NK-92 treated with Interleukin-12 subunit alpha and Interleukin-12 subunit beta, amount 100 ng/mL, for 24 hours (cell line): ENCODE results near the gene ZNF521.

ENCODE experiments used
- DNase-seq: peaks from one replicate; lab custom pipeline; 2025; lab: John Stamatoyannopoulos, UW

The ZNF521 gene

DNA sequence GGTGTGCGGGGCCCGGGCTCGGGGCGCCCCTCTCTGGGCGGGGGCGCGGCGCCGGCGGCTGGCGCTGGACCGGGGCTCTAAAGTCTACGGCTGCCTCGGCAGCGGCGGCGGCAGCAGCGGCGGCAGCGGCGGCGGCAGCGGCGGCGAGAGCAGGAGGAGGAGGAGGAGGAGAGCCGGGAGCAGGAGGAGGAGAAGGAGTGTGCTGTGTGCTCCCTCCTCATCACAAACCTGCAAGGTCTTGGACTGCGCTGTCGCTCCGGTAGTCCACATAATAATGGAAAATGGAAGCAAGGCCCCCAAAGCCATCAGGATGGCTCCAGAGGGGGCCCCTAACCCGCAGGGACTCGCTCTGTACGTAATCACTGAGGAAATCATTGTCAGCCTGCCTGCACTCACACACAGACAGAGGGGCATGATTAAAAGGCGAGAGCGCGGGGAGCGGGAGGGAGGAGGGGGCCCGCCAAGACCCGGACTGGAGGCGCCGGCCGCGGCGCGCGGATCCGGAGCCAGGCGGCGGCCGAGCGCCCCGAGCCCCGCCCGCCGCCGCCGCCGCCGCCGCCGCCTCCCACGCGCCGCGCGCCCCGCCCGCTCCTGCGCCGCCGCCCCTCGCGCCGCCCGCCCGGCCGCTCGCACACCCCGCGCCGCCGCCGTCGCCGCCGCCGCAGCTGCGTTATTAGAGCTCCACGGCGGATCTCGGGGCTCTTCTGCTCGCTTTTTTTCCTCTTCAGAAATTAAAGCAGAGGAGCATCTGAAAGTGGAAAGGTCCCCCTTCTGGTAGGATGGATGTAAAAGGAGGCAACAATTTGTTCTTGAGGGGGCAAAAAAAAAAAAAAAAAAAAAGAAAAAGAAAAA is at the start of gene ZNF521:
ZNF521 (minus strand) TSS at position 390 of the 852 bp plus-strand sequence. CDS start 1,220 bp downstream, outside the sequence.
- no peak for DNase-seq

DNA sequence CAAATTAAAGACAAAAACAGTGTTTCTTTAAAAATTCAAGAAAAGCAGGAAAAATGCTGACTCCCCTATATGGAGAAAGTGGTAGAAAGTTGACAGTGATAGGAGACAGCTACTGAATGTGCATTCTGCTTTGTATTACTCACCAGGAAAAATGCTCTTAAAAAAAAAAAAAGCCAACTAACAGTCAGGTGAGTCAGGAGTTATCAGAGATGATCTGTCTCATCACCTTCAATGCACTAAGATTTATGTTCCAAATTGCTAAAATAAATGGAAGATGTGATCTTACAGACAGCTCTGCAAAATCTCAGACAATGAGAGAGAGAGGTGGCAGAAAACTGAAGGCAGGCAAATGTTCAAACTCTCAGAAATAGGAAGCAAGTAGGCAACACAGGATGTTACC is 47.6 kb upstream of the ZNF521 start:
- no peak for DNase-seq

- no peak for DNase-seq
Measured at GRCh38 chr18:25392192-25392591, 40.2 kb upstream of the ZNF521 start.

- no peak for DNase-seq
Measured at GRCh38 chr18:25373432-25374179, 21.6 kb upstream of the ZNF521 start.

DNA sequence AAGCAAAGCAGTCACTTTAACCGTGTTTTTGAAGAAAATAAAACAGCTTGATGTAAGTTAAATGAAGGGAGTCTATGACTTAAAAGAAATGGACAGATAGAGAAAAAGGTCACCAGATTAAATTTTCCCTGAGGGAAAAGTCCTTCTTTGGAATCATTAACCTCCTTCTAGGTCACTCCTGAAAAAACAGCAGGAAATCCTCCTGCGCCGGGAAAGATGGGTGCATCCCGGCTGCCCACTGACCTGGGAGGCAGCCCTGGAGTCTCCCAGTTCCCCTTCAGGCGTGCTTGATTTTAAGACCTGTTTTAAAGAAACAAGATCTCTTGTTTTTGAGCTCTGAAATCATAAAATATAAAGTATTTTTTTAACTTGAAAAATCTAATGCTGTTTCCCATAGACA is 18.4 kb upstream of the ZNF521 start:
- DNase-seq, result no peak

- DNase-seq, result no peak
Measured at GRCh38 chr18:25365242-25365641, 13.3 kb upstream of the ZNF521 start.

DNA sequence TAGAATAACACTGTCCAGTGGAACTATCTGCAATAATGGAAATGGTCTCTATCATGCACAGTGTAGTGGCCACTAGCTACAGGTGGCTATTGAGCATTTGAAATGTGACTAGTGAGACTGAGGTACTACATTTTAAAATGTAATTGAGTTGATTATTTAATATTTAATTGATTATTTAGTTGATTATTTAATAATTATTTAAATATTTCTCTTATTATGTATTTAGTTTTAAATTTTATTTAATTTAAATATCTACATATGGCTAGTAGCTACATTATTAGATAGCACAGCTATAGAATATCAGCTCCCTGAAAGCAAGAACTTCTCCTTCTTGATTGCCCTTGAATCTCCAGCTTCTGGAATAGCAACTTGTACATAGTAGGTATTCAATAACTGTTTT is 12.8 kb upstream of the ZNF521 start:
- no peak for DNase-seq

DNA sequence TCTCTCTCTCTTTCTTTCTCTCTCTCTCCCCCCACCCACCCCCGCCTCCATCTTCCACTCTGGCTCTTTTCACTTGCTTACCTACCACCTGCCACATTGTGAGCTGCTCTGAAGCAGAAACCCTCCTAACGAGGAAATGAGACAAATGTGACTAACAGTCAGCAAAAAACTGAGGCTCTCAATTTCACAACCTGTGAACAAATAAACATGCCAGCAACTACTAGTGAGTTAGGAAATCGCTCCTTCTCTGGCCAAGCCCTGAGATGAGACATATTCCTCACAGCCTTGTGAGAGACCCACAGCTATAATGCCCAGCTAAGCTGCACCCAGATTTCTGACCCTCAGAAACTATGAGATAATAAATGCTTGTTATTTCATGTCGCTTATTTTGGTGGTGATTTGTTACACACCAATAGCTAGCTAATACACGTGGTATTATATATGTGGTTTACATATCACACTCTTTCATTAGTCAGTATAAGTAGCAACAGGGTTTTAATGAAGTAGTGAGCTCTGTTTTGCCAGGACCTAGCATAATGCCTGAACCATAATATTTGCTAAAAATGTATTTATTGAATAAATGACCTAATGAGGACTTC is 8.4 kb upstream of the ZNF521 start:
- no peak for DNase-seq

DNA sequence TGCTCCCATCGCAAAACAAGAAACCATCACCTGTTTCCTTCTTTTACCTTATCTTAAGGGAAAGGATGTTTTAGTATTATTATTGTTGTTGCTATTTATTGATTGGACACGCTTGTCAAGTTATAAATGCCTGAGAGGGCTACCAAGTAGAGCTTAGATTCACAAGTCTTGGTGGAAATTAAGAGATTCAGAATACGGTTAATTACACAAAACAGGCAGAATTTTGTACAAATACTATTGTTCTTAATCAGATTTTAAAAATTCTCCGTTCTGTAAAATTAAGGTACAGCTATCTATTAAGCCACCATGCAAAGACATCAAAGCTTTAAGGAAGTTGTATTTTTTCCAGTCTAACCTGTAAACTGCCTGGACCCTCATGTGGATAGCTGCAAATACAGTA is 1.1 kb upstream of the ZNF521 start:
- no peak for DNase-seq

DNA sequence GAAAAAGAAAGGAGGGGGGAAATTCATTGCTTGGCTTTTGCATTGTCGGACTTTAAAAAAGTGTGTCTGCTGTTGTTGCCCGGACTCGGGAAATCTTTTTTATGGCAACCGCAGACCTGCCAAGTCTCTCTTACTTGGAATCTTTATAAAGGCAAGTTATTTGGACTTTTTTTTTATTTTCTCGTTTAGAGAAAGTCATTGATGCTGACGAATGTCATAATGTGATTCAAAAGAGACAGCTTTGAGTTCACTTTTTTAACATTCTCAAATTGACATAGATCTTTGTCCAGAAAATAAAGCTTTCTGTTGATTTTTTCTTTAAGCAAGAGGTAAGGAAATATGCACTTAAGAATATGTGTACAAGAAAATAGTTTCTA is 651 bp upstream of the ZNF521 start:
- DNase-seq, result no peak

- DNase-seq, result no peak
Measured at GRCh38 chr18:25351280-25351775, 638 bp downstream of the ZNF521 start.

- no peak for DNase-seq
Measured at GRCh38 chr18:25350489-25351251, 1.3 kb downstream of the ZNF521 start.

GRCh38 chr18:25349926-25350487 is 2.0 kb downstream of the ZNF521 start:
- no peak for DNase-seq

DNA sequence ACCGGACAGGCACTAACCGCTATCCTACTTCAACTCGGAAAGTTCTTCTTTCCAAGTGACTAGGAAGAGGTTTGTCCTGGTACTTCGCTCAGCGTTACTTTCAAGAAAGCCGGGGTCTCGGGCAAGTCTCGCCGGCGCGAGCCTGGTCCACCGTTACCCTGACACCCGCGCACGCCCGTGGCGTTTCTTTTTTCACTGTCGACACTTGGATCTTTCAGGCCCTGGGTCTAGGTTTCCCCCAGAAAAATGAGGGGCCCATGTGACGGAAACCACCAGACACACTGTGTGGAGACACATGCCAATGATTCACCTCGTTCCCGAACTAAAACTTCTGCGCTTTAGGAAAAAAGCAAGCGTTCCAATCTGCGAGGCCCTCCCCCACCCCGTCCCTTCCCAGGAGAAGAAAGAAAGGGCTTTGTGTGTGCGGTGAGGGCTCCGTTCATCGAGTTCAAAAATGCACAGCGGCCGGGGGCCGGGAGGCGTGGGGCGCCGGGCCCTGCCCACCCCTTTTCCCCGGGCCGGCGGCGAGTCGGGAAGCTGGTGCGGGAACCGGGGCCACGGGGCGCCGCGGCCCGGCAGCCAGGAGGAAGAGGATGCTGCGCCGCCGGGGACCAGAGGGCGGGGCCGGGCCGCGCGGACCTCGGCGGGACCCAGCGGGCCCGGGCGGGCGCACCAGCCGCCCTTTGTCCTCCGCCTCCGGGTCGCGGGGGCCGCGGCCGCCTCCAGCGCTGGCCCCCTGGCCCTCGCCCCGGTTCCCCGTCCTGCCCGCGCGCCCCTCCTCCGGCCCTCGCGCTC is 2.6 kb downstream of the ZNF521 start:
- DNase-seq, result no peak

- DNase-seq, result no peak
Measured at GRCh38 chr18:25348386-25349130, 3.4 kb downstream of the ZNF521 start.

- no peak for DNase-seq
Measured at GRCh38 chr18:25346561-25346960, 5.4 kb downstream of the ZNF521 start.

DNA sequence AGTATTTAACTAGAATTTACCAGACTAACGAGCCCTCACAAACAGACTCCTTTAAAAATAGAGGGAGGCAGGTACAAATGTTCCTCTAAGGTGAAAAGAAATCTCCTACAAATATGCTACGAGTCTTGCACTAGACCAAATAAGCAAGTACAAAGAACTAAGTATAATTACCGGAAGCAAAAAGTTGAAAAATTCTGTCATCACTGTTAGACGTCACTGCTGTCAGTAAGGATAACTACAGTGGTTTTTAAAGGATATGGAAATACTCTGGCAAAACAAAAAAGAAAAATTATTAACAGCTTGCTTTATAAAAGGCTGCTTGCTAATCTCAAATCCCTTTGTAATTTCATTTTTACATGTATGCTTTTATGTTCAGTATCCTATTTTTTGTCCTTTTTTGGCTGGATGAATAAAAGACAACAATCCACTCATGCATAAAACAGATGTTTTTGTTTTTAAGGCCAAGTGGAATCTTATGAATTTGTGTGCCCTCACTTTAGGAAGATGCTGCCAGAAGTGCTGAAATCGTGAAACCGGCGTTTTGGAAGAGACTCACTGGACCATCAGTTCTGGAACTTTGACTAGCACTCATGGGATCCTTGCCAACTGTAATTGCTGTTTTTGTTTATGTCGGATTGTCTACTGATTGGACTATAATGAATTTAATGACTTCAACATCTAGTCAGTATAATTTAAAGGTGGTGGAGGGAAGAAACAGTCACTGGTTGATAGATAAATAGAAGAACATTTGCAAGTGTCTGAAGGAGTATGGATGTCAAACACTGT is 6.7 kb downstream of the ZNF521 start:
- no peak for DNase-seq

- no peak for DNase-seq
Measured at GRCh38 chr18:25341831-25342230, 10.1 kb downstream of the ZNF521 start.

- DNase-seq, result no peak
Measured at GRCh38 chr18:25340762-25341161, 11.2 kb downstream of the ZNF521 start.
